Activated T-cell treated with anti-CD3 and anti-CD28 coated beads for 4 hours (primary cell): ENCODE measurements around the gene PRKN.
"Not testable (repeated sequence)": the region's sequence is repeated elsewhere in the genome, so short reads cannot be mapped to it uniquely, and the experiment has no call there.

Source experiments
- DNase-seq: peaks from one replicate; pipeline ENCODE4 v3.0.0-alpha.2; 2020

Gene PRKN

GRCh38 chr6:161354276-161354840 lies 1373.2 kb downstream of the PRKN start:
- DNase-seq: no peak

DNA sequence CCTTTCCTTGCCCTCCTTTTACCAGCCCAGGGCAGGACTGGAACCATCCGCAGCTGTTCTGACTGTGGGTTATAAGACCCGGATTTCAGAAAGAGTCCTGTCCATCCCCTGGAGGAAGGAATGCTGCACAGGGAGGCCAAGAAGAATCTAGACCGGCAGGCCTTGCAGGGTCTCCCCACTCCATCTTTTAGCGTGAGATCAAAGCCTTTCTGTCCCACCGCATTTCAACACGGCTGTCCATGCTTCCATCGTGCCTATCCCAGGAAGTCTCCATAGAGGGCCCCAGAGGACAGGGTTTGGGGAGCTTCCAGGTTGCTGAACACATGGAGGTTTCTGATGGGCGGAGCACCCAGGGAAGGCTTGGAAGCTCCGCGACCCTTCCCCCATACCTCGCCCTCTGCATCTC lies 1374.4 kb downstream of the PRKN start:
- no peak for DNase-seq

GRCh38 chr6:161351858-161352257 lies 1375.7 kb downstream of the PRKN start:
- no peak for DNase-seq

- no peak for DNase-seq
Observed at GRCh38 chr6:161349886-161350285, 1377.7 kb downstream of the PRKN start.

DNA sequence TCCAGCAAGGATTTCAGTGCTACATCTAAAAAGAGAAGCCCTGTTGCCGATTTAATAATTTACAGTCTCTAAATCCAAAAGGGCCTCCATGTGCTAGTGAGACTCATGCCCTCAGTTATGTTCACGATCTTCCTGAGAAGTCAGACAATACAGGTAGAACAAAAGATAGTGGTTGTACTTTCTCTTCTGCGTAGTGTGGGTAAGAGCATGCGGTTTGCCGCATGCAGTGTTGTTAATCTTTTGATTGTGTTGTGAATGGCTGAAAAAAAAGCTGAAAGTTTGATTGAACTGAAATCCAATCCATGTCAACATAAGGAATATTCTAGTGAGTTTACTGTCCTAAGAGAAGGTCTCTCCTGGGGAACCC lies 1379.0 kb downstream of the PRKN start:
- DNase-seq: no peak

DNA sequence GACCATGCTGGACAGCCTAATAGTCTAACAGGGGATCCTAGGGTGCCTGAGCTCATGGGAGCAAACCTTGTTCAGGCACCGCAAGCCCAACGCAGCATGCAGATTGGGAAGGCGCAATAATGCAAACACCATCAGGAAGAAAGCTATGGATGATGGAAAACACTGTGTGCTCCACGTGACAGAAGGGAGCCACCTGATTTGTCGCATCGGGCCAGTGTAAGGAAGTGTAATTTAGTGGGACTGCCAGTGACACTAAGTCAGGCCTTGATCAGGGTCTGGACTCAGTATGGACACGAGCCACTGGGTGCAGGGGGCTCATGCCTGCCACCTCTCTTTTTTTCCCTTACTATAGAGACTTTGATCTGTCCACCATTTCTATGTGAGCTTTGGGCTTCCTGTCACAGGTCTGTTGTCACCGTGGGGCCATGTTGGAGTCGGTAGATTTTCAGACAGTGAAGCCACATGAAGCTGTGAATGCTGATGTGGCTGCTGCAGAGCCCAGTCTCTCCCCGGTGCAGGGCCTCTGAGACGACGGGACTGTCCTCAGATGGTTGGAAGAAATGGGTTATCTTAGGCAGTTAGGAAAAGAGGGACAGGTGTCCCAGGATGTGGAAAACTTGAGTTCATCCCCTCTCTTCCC lies 1379.5 kb downstream of the PRKN start:
- no peak for DNase-seq

DNA sequence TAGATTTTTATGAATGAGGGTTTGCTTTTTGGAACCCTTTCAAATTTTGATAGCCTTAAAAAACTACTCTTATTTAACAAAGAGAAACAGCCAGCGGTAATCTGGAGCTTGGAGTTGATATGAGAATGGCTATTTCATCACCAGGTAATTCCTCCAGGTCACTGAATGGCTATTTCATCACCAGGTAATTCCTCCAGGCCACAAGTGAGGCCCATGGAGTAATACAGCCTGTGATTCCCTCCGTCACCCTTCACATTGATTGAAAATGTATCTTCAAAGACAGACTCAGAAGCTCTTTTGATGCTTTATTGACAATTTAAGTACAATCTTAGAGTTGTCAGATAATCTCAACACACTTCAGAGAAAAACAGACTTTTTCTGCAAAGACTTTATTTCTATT lies 1380.4 kb downstream of the PRKN start:
- DNase-seq: no peak

DNA sequence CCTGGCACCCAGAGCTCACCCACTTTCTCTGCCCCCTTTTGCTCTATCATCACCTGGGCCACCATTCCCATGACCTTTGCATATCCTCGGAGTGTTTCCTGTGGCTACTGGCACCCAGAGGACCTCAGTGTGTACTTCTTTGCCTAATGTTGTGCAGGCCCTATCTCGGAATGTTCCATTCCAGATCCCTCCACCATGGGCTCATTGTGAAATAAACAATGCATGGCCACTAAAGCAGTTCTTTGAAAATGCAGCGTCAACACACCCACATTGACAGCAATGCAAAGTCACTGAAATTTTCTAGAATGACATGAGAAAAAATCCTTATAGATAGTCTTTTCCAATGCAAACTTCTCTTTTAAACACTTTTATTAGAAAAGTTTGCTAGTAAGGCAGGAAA lies 1380.8 kb downstream of the PRKN start:
- no peak for DNase-seq

GRCh38 chr6:161344626-161345025 lies 1382.9 kb downstream of the PRKN start:
- no peak for DNase-seq

DNA sequence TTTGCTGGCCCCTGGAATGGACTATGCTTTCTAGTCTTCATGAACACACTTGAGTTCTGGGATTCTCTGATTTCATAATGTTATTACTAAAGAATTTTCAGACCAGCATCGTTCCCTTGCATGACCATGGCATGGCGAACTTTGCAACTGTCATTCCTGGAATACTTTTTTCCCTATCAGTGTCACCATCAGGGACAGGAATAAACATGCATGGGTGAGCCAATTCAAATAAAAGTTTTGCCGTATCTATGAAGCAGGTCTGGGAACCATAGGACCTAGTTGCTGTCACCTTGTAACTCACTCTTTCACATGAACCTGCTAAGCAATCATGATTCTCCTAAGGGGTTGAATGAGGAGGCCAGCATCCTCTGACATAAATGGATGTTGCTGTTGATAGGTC lies 1385.5 kb downstream of the PRKN start:
- no peak for DNase-seq

GRCh38 chr6:161341638-161342037 lies 1385.9 kb downstream of the PRKN start:
- no peak for DNase-seq

DNA sequence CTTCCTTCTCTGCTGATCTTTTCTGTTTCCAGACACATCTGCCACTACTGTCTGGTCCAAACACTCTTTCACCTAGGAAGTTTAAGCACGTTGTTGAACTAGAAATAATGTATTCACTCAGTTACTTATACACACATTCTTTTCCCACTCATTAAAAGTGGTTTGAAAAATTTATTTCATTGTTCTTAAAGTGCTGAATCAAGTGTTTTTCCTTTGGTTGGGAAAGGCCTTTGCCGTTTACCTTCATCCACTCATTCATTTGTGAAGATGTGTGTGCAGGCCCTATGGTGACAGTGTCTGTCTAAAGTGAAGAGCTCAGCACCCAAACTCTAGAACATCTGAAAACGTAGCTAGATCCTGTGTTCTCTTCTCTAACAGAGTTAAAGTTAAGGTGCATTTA lies 1389.6 kb downstream of the PRKN start:
- no peak for DNase-seq

GRCh38 chr6:161336479-161336878 lies 1391.1 kb downstream of the PRKN start:
- no peak for DNase-seq

- DNase-seq: no peak
Observed at GRCh38 chr6:161333410-161333809, 1394.2 kb downstream of the PRKN start.

GRCh38 chr6:161331402-161332081 lies 1396.0 kb downstream of the PRKN start:
- not testable (repeated sequence) for DNase-seq

GRCh38 chr6:161327360-161327953 lies 1400.1 kb downstream of the PRKN start:
- no peak for DNase-seq

GRCh38 chr6:161319231-161319630 lies 1408.3 kb downstream of the PRKN start:
- DNase-seq: no peak

GRCh38 chr6:161318456-161318855 lies 1409.1 kb downstream of the PRKN start:
- no peak for DNase-seq

DNA sequence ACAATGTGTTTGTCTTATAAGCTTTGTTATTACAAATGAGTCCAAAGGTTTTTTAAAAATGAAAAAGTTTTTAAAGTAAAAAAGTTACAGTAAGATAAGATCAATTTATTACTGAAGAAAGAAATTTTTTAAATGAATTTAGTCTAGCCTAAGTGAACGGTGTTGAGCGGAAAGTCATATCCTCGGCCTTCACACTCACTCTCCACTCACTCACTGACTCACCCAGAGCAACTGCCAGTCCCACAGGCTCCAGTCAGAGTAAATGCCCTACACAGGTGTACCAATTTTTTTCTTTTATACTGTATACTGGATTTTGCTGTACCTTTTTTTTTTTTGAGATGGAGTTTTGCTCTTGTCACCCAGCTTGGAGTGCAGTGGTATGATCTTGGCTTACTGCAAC lies 1411.0 kb downstream of the PRKN start:
- no peak for DNase-seq

GRCh38 chr6:161315246-161315917 lies 1412.2 kb downstream of the PRKN start:
- not testable (repeated sequence) for DNase-seq

DNA sequence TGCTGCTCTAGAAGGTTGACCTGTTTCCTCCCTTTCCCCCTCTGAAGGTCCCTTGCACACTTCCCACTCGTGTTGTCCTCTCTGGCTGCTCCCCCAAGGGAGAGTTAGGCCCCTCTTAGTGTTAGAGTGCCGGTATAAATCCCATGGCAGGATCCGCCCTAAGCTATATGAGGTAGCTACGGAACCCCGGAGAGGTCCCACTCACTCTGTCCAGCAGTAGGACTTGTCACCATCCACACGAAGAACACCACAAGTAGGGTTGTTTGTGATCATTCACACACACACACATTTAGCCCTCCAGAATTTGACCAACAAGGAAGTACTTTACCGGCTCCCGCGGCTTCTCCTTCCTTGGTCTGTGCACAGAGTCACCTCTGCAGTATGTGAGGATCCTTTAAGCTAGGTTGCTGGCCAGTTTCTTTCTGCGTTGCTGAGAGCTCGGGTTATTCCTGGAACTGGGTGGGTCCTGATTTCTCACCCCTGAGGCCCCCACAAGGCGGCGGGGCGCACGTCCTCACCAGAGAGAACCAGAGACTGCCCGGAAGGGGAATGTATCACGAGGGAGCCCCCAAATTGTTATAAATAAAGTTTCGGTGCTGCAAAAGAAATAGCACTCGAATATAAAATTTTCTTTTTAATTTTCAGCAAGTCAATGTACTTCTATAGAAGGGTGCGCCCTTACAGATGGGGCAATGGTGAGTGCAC lies 1412.9 kb downstream of the PRKN start:
- DNase-seq: not testable (repeated sequence)

DNA sequence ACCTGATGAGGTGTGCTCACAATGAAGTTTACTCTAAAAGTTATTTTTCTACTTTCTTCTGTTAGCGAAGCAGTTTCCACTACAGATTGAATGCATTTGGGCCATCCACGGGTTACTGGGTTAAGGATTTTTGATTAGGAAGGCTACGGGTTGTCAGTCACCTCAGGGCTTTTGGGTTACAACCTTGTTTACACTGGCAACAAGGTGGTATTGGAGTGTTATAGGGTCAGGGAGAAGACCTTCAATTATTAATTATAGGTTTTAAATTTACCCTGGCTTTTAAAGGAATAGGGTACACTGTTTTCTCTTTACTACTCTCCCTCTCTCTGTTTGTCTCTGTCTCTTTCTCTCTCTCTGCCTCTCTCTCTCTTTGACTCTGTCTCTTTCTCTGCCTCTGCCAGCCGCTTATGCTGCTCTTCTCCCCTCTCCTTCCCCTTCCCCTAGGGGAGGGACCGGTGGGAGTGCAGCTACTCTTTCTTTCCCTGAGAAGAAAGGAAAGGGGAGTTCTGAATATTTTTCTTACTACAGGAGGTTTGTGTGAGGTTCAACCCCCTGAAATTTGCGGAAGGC lies 1413.5 kb downstream of the PRKN start:
- DNase-seq: no peak

GRCh38 chr6:161313475-161313874 lies 1414.1 kb downstream of the PRKN start:
- DNase-seq: not testable (repeated sequence)
